GM12892 (cell line): ENCODE results near the gene KLC1.

Experiments used
- POLR2A ChIP-seq: IDR thresholded peaks from 2 replicates; pipeline ENCODE4 v1.6.1; 2011; ENCODE audit warnings: low read depth, low read length, control low read depth
- POLR2AphosphoS5 ChIP-seq: IDR thresholded peaks from 2 replicates; pipeline ENCODE4 v1.6.1; 2011; ENCODE audit warnings: low read depth, low read length, control low read depth

DNA sequence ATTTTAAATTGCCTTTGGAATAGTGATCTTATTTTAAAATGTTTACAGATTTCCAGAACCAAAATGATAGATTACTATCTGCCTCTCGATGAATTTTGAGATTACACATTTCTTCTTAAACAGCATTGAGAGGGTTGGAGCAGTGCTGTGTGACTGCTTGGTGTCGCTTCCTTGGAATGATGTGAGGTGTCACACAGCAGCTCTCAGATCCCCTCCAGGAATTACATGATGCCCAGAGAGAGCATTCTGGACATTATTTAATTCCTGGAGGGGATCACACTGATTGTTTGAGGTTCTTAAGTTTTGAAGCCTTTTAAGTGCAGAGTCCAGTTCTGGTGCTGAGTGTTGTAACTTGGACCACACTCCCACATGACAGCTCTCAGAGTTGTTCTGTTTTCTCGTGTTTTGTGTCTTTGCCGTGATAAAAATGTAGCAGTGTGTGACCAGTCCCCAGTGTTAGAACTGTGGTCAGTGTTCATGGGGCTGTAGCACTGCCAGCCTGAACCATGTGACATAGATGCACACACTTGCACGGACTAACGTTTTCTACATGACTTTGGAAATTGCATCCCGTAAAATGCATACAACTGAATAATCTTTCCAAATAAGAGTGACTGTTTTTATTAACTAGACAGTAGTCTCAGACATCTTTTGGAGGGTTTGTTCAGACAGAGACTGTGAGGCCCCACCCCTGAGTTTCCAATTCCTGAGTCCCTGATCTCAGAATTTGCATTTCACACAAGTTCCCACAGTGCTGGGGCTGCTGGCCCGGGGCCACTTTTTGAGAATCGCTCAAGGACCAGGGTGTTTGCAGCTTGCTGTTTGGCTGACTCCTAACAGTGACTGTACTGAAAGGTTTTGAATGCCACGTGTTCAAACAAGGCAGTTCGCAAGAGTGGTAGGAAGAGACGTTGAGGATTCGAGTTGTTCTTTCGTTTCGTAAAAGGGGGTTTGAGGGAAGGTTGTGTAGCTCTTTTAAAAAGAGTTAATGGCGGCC is 60.2 kb downstream of the KLC1 start:
- TF ChIP-seq POLR2AphosphoS5: no peak
- TF ChIP-seq POLR2A: no peak
